PC-9 (cell line): ENCODE measurements around the gene CCNY. TPM values are rescaled to one million over a fixed set of nuclear protein-coding genes. Genes with fewer than 3 reads are reported as not detected.

Experiments
- BruUV-seq: library from RNA; stranded (reverse); fragments of 400-500 nt; replicated peaks from 2 replicates; lab custom pipeline; 2021; lab: Mats Ljungman, UMichigan
- CTCF ChIA-PET: fragments of 300-600 bp; sonication (Branson Sonifier 250); formaldehyde crosslinking; loops from one replicate; lab custom pipeline; 2022; ENCODE audit warnings: antibody characterized with exemption; lab: Charles Lee
- POLR2A ChIA-PET: fragments of 300-600 bp; sonication (Branson Sonifier 250); formaldehyde crosslinking; loops from one replicate; lab custom pipeline; 2022; ENCODE audit warnings: antibody characterized with exemption; ENCODE audit not compliant: unreplicated experiment; lab: Charles Lee
- DNase-seq, 2 experiments: peaks; one replicate each; pipeline versions ENCODE4 v3.0.0 to v3.0.0-alpha.2; 2015 to 2022; ENCODE audit warnings: mixed read lengths in 1 of 2
- H2AFZ ChIP-seq: fragments of 200-600 bp; sonication (generic); 2 replicates; pipeline ENCODE4 v1.8.1; 2017; ENCODE audit warnings: antibody characterized with exemption
- H3F3A ChIP-seq: fragments of 200-600 bp; sonication (generic); 2 replicates; pipeline ENCODE4 v1.8.1; 2017; ENCODE audit warnings: antibody characterized with exemption, mild to moderate bottlenecking, low read depth; ENCODE audit not compliant: insufficient read depth
- H3K27ac ChIP-seq: fragments of 200-600 bp; sonication (generic); 2 replicates; pipeline ENCODE4 v1.6.1; 2016; ENCODE audit warnings: mixed run types
- H3K27me3 ChIP-seq: fragments of 200-600 bp; sonication (generic); 2 replicates; pipeline ENCODE4 v1.6.1; 2016; ENCODE audit warnings: low read depth, mixed run types; ENCODE audit not compliant: insufficient read depth
- H3K36me3 ChIP-seq: fragments of 200-600 bp; sonication (generic); 2 replicates; pipeline ENCODE4 v1.6.1; 2016; ENCODE audit warnings: low read depth, mixed run types
- H3K4me1 ChIP-seq: fragments of 200-600 bp; sonication (generic); replicated peaks from 2 replicates; pipeline ENCODE4 v1.6.1; 2016; ENCODE audit warnings: mixed run types; ENCODE audit not compliant: insufficient read depth
- H3K4me2 ChIP-seq: fragments of 200-600 bp; sonication (generic); 2 replicates; pipeline ENCODE4 v1.6.1; 2017; ENCODE audit warnings: mixed run types
- H3K4me3 ChIP-seq: fragments of 200-600 bp; sonication (generic); 2 replicates; pipeline ENCODE4 v1.6.1; 2016; ENCODE audit warnings: mixed run types
- H3K79me2 ChIP-seq: fragments of 200-600 bp; sonication (generic); 2 replicates; pipeline ENCODE4 v1.6.1; 2017; ENCODE audit warnings: low read depth, mixed run types
- H3K9me2 ChIP-seq: fragments of 200-600 bp; sonication (generic); 2 replicates; pipeline ENCODE4 v1.8.1; 2017; ENCODE audit warnings: mild to moderate bottlenecking; ENCODE audit not compliant: insufficient read depth
- H3K9me3 ChIP-seq: fragments of 200-600 bp; sonication (generic); 2 replicates; pipeline ENCODE4 v1.8.1; 2016; ENCODE audit warnings: low read depth; ENCODE audit not compliant: insufficient read depth
- H4K20me1 ChIP-seq: fragments of 200-600 bp; sonication (generic); 2 replicates; pipeline ENCODE4 v1.8.1; 2017; ENCODE audit not compliant: insufficient read depth
- CTCF ChIP-seq: fragments of 200-600 bp; sonication (generic); conservative IDR thresholded peaks from 2 replicates; pipeline ENCODE4 v1.6.1; 2017; ENCODE audit warnings: mixed run types, antibody characterized with exemption, mild to moderate bottlenecking, moderate library complexity
- EZH2 ChIP-seq: fragments of 200-600 bp; sonication (generic); IDR thresholded peaks from 2 replicates; pipeline ENCODE4 v1.8.0; 2017; ENCODE audit warnings: antibody characterized with exemption, low read depth
- intact Hi-C: fragments of 100-400 bp; cut with micrococcal nuclease; formaldehyde crosslinking; loops from one replicate; pipeline ENCODE4 v1.10.0; 2022; ENCODE audit not compliant: unreplicated experiment
- total RNA-seq: library from RNA; stranded (reverse); gene quantifications from 2 replicates; pipeline ENCODE4 v1.2.3, GENCODE V29; 2021

CCNY gene
- total RNA-seq, 1 experiment from 2014 or later: 69.5 TPM

- TF ChIP-seq CTCF: no peak
- TF ChIP-seq EZH2: no peak
- Histone ChIP-seq H3K27ac (no peak overlapping the region), H3F3A (peaks cover 24% of the 10 kb centered on the region), H2AFZ (no peak overlapping the region), H3K79me2 (peaks cover 64% of the 10 kb centered on the region), H4K20me1 (no peaks in the 10 kb centered on the region; the same call in 1 of the 2 replicates), H3K27me3 (no peaks in the 10 kb centered on the region), H3K9me2 (no peaks in the 10 kb centered on the region), H3K9me3 (peaks cover 14% of the 10 kb centered on the region), H3K4me1 (peaks cover 28% of the 10 kb centered on the region), H3K4me3 (no peak overlapping the region), H3K4me2 (no peak overlapping the region), H3K36me3 (no peaks in the 10 kb centered on the region)
- no peak for DNase-seq
- ChIA-PET POLR2A (no interaction called here), CTCF (no interaction called here)
- intact Hi-C loops: loop anchor here (2.0 to 5.0 kb wide), 4 partner anchors 26 to 74 kb away; no protein-coding TSS in a partner anchor
- no TSS peak for BruUV-seq
Observed at GRCh38 chr10:35446439-35446838, 110.1 kb downstream of the CCNY start.

- Histone ChIP-seq H3K79me2 (peaks cover 66% of the 10 kb centered on the region), H3K27me3 (no peaks in the 10 kb centered on the region), H3K4me1 (peaks cover 28% of the 10 kb centered on the region), H3K27ac (peak overlapping the region; percentile 95), H4K20me1 (no peaks in the 10 kb centered on the region; the same call in 1 of the 2 replicates), H2AFZ (no peak overlapping the region), H3K9me3 (peaks cover 10% of the 10 kb centered on the region), H3K9me2 (no peaks in the 10 kb centered on the region), H3K4me2 (peak overlapping the region; percentile 97), H3K4me3 (peak overlapping the region; percentile 52; the same call in 1 of the 2 replicates), H3F3A (peaks cover 24% of the 10 kb centered on the region), H3K36me3 (no peaks in the 10 kb centered on the region)
- DNase-seq: peak; percentile 77 to 79
- ChIA-PET POLR2A (interaction anchor here (0.5 to 0.8 kb wide), 6 partner anchors 26 to 306 kb away, joined by 3 to 6 read pairs (median 4); no protein-coding TSS in a partner anchor), CTCF (interaction anchor here (0.9 kb wide), 1 partner anchor 61 kb away, joined by 3 read pairs; no protein-coding TSS in a partner anchor)
- intact Hi-C loops: loop anchor here (2.0 to 5.0 kb wide), 5 partner anchors 27 to 99 kb away; no protein-coding TSS in a partner anchor
- no peak for TF ChIP-seq EZH2
- TF ChIP-seq CTCF: no peak
- TSS peak; percentile 93 for BruUV-seq
Observed at GRCh38 chr10:35447693-35448407, 111.5 kb downstream of the CCNY start.

- H3K36me3 ChIP-seq: no peaks in the 10 kb centered on the region
- peaks cover 36% of the 10 kb centered on the region for H3K4me1 ChIP-seq
- H3K79me2 ChIP-seq: peaks cover 75% of the 10 kb centered on the region
- TF ChIP-seq CTCF (no peak), EZH2 (no peak)
- H3K27me3 ChIP-seq: no peaks in the 10 kb centered on the region
- DNase-seq: peak in 1 of 2 experiments; percentile 33
- no peak overlapping the region for H2AFZ ChIP-seq
- H3K27ac ChIP-seq: peak overlapping the region; percentile 95
- peak overlapping the region; percentile 97 for H3K4me2 ChIP-seq
- H4K20me1 ChIP-seq: no peaks in the 10 kb centered on the region; the same call in 1 of the 2 replicates
- CTCF ChIA-PET: interaction anchor here (0.8 kb wide), 1 partner anchor 45 kb away, joined by 3 read pairs; no protein-coding TSS in a partner anchor
- POLR2A ChIA-PET: no interaction called here
- H3K9me3 ChIP-seq: peaks cover 6% of the 10 kb centered on the region
- H3K9me2 ChIP-seq: no peaks in the 10 kb centered on the region
- peak overlapping the region; percentile 52; the same call in 1 of the 2 replicates for H3K4me3 ChIP-seq
- intact Hi-C loops: loop anchor here (2.0 to 5.0 kb wide), 2 partner anchors 77 to 98 kb away; no protein-coding TSS in a partner anchor
- BruUV-seq: no TSS peak
- H3F3A ChIP-seq: peaks cover 24% of the 10 kb centered on the region
Observed at GRCh38 chr10:35448687-35449662, 112.7 kb downstream of the CCNY start.
